Ishikawa (cell line): Measurements from ENCODE around the gene FGD3.
A peak's percentile ranks its signal among the peaks of the same experiment; 100 is the strongest.

Experiments
- CEBPB ChIP-seq: IDR thresholded peaks from 2 replicates; pipeline ENCODE4 v1.6.1; 2012
- CREB1 ChIP-seq: IDR thresholded peaks from 2 replicates; pipeline ENCODE4 v1.6.1; 2012; ENCODE audit warnings: low read depth
- EGR1 ChIP-seq: IDR thresholded peaks from 2 replicates; pipeline ENCODE4 v1.6.1; 2012
- EP300 ChIP-seq: IDR thresholded peaks from 2 replicates; pipeline ENCODE4 v1.6.1; 2012; ENCODE audit warnings: borderline replicate concordance
- FOXM1 ChIP-seq: IDR thresholded peaks from 2 replicates; pipeline ENCODE4 v1.6.1; 2012; ENCODE audit warnings: low read depth, borderline replicate concordance
- MAX ChIP-seq: IDR thresholded peaks from 2 replicates; pipeline ENCODE4 v1.6.1; 2012
- NFIC ChIP-seq: IDR thresholded peaks from 2 replicates; pipeline ENCODE4 v1.6.1; 2012
- RAD21 ChIP-seq: IDR thresholded peaks from 2 replicates; pipeline ENCODE4 v1.6.1; 2012; ENCODE audit warnings: low read depth
- REST ChIP-seq: IDR thresholded peaks from 2 replicates; pipeline ENCODE4 v1.6.1; 2012; ENCODE audit warnings: low read depth, mild to moderate bottlenecking
- TAF1 ChIP-seq: IDR thresholded peaks from 2 replicates; pipeline ENCODE4 v1.6.1; 2012; ENCODE audit warnings: low read depth, mild to moderate bottlenecking
- TCF12 ChIP-seq: IDR thresholded peaks from 2 replicates; pipeline ENCODE4 v1.6.1; 2012; ENCODE audit warnings: low read depth
- TEAD4 ChIP-seq: IDR thresholded peaks from 2 replicates; pipeline ENCODE4 v1.6.1; 2012
- USF1 ChIP-seq: IDR thresholded peaks from 2 replicates; pipeline ENCODE4 v1.6.1; 2012
- YY1 ChIP-seq: IDR thresholded peaks from 2 replicates; pipeline ENCODE4 v1.6.1; 2012; ENCODE audit warnings: low read depth
- ZBTB7A ChIP-seq: IDR thresholded peaks from 2 replicates; pipeline ENCODE4 v1.6.1; 2012; ENCODE audit warnings: low read depth

Gene FGD3

DNA sequence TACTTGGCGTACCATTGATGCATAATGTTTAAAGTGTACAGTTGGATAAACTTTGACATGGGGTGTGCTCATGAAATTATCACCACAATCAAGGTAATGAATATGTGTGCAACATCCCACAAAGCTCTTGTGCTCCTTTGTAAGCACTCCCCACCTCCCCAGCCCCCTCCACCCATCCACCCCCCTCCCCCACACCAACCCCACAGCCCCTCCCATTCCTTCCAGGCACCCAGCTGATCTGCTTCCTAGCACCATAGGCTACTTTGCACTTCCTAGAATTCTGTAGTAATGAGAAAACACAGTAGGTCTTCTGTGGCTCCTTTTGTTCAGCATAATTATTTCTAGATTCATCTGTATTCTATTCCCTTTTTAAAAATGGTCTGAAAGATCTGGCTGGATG is 24.5 kb downstream of the FGD3 start:
- no peak for TF ChIP-seq CEBPB
- no peak for TF ChIP-seq TAF1
- TF ChIP-seq USF1: no peak

DNA sequence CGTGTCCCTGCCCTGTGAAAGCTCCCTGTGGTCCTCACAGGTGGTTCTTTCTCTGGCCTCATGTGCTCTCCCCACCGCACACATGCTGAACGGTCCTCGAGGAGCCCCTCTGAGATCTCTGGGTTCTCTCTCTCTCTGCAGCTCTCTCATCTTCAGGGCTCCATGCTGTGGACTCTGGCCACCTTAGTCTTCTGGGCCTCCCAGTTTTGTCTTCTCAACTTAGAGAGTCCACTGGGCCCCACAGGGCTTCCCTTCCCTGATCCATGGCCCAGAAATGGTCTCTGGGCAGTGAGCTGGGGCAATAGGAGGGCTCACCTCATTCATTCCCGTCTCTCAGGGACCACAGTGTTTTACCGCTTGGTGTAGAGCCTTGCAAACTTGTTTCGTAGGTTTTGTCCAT is 26.4 kb downstream of the FGD3 start:
- no peak for TF ChIP-seq TEAD4
- TF ChIP-seq ZBTB7A: no peak
- no peak for TF ChIP-seq EGR1
- no peak for TF ChIP-seq USF1
- no peak for TF ChIP-seq REST
- no peak for TF ChIP-seq FOXM1
- no peak for TF ChIP-seq RAD21
- no peak for TF ChIP-seq YY1
- TF ChIP-seq EP300: no peak
- TF ChIP-seq NFIC: no peak
- no peak for TF ChIP-seq CREB1
- TF ChIP-seq MAX: no peak

DNA sequence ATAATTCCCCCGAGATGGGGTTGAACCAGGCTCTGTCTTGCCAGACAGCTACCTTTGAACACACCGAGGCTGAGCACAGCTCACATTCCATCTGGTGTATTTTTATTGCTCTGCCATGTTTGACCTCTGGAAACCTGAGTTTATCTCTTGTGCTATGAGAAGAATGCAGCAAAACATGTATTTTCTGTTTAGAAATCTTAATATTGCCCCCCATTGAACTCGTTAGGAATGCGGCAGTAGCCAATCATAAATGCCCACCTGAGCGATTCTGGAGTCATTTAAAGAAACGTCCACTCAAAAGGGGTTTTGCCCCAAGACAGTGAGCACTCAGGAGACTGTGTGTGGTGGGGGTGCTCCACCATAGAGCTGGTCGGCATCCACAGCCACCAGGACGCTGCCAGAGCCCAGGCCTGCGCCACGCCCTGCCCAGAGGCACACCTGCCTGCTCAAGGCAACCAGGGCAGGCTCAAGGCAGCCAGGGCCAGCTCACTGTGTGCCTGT is 26.9 kb downstream of the FGD3 start:
- TF ChIP-seq MAX (no peak), CEBPB (no peak), TAF1 (no peak), ZBTB7A (no peak), FOXM1 (no peak), NFIC (no peak), TCF12 (0 out of 2 replicates have a peak, but pooled peaks have one; percentile 1), RAD21 (no peak), CREB1 (no peak), EGR1 (no peak), EP300 (no peak), TEAD4 (peak; percentile 76), YY1 (0 out of 2 replicates have a peak, but pooled peaks have one; percentile 17), USF1 (no peak), REST (no peak)

DNA sequence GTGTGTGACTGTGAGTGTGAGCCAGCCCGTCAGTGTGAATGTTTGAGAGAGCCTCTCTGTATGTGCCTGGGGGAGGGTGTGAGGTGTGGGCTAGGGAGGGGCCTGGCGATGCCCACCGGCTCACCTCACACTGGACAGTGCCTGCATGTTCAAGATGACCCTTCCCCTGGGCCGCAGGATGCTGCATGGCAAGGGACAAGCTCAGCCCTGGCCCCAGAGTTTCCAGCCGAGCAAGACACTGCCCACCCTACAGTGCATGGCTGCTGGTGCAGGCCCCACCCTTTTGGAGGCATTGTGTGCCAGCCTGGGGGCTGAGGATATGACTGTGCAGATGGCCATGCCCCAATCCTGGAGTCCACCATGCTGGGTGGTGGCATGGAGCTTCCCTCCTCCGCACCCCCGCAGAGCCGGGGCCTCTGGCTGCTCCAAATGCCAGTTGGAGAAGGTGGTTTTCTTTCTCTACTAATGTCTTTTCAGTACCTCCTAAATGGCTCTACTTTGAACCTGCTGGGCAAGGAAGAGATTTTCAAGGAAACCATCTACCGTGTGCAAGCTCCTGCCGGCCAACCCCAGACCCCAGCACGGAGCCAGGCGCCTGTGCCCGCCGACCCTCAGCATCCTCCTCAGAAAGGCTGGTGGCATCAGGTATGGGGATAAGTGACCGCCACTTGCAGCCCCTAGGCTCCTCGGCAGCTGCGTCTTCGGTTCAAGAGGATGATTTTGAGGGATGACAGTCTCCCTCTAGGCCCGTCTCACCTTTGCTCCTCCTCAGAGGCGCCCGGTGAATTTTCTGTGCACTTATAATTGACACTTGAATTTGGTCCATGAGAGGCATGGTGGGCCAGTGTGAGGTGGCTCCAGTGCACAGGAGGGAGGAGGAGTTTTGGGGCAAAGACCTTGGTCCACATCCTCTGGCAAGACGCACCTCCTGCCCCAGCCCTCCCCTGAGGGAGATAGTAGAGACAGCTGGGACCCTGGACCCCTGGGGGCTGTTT is 27.7 kb downstream of the FGD3 start:
- no peak for TF ChIP-seq MAX
- no peak for TF ChIP-seq RAD21
- no peak for TF ChIP-seq CEBPB
- TF ChIP-seq USF1: no peak
- no peak for TF ChIP-seq TEAD4
- TF ChIP-seq FOXM1: no peak
- TF ChIP-seq EGR1: no peak
- TF ChIP-seq EP300: no peak
- no peak for TF ChIP-seq TCF12
- no peak for TF ChIP-seq NFIC

GRCh38 chr9:92976431-92976830 is 29.1 kb downstream of the FGD3 start:
- no peak for TF ChIP-seq ZBTB7A
- TF ChIP-seq RAD21: no peak
- TF ChIP-seq CREB1: no peak
- no peak for TF ChIP-seq NFIC
- TF ChIP-seq YY1: no peak
- TF ChIP-seq EP300: no peak
- no peak for TF ChIP-seq TEAD4
- TF ChIP-seq EGR1: no peak
- no peak for TF ChIP-seq TAF1
- TF ChIP-seq MAX: no peak
- TF ChIP-seq USF1: no peak
- no peak for TF ChIP-seq TCF12
- TF ChIP-seq REST: no peak
- no peak for TF ChIP-seq FOXM1
- TF ChIP-seq CEBPB: no peak
